Breast epithelium (tissue), 3 donors: ENCODE results near the gene POLD1.

Experiments
- CTCF ChIP-seq, 3 donors: fragments of 450-650 bp; IDR thresholded peaks; one replicate each; pipeline ENCODE4 v1.5.1; 2016 to 2017; ENCODE audit warnings: antibody characterized with exemption in 3 of 3, mild to moderate bottlenecking in 3 of 3, moderate library complexity in 3 of 3
- POLR2A ChIP-seq: fragments of 450-650 bp; IDR thresholded peaks from one replicate; pipeline ENCODE4 v1.6.1; 2016; ENCODE audit warnings: antibody characterized with exemption, mild to moderate bottlenecking, moderate library complexity
- POLR2AphosphoS5 ChIP-seq, 3 donors: sonication (generic); formaldehyde crosslinking; IDR thresholded peaks; one replicate each; pipeline ENCODE4 v1.6.1; 2017; ENCODE audit warnings: antibody characterized with exemption in 3 of 3

- TF ChIP-seq CTCF (IDR thresholded peaks at IDR 0.05) (no peak), POLR2AphosphoS5 (IDR thresholded peaks at IDR 0.05) (no peak), POLR2A (no peak)
Observed at GRCh38 chr19:50420808-50421207, 36.7 kb downstream of the POLD1 start.
